PC-3 (cell line): ENCODE results near the gene UNCX.

Experiments used
- EZH2 ChIP-seq: fragments of 300-600 bp; sonication (generic); IDR thresholded peaks from one replicate; pipeline ENCODE4 v1.6.1; 2017; ENCODE audit warnings: antibody characterized with exemption, mild to moderate bottlenecking, low read length; ENCODE audit not compliant: unreplicated experiment
- EZH2phosphoT487 ChIP-seq: fragments of 300-600 bp; sonication (generic); IDR thresholded peaks from 2 replicates; pipeline ENCODE4 v1.6.1; 2018; ENCODE audit warnings: mild to moderate bottlenecking, antibody characterized with exemption, low read length, borderline replicate concordance
- TF ChIP-seq, protein P1 (sequence below): fragments of 300-600 bp; sonication (generic); conservative IDR thresholded peaks from 2 replicates; pipeline ENCODE4 v1.5.1; 2017; ENCODE audit warnings: antibody characterized with exemption, low read depth, mild to moderate bottlenecking, low read length

DNA sequence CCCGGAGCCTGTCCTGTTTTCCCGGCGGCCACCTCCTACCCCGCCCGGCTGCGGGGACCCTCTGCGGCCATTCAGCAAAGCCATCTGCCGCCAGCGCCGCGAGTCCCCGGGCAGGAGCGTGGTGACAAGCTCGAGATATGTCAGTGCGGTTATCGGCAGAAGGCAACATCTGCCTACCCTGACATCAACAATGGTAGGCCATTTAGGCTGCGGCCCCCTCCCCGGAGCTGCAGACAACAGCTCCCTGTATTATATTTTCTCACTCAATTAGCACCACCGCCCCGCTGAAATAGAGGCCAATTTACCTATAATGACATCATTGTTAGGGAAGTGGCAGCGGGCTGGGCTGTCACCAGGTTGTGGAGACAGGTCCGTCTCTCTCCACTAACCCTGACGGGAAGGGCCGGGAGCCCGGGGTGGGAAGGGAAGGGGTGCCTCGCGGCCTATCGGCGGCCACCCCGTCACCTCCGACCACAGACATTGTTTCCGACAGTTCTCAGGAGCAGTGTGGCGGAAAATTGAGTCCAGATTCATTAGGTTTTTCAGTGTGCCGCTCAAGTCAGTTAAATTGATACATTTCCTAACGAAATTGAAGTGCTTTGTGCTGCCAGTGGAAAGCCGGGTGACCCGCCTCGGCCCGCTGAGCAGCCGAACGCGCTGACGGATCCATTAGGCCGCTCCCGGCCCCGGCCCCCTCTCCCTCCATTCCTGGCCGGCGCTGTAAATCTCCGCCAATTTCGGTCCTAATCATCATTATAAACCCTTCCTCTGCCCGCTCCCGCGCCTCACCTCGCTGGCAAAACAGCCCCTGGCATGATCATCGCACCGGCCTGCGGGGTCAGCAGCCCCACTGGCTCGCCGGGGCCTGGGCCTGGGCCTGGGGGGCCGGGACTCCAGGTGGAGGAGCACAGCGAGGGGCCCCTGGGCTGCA is 43.0 kb downstream of the UNCX start:
- TF ChIP-seq, protein P1, sequence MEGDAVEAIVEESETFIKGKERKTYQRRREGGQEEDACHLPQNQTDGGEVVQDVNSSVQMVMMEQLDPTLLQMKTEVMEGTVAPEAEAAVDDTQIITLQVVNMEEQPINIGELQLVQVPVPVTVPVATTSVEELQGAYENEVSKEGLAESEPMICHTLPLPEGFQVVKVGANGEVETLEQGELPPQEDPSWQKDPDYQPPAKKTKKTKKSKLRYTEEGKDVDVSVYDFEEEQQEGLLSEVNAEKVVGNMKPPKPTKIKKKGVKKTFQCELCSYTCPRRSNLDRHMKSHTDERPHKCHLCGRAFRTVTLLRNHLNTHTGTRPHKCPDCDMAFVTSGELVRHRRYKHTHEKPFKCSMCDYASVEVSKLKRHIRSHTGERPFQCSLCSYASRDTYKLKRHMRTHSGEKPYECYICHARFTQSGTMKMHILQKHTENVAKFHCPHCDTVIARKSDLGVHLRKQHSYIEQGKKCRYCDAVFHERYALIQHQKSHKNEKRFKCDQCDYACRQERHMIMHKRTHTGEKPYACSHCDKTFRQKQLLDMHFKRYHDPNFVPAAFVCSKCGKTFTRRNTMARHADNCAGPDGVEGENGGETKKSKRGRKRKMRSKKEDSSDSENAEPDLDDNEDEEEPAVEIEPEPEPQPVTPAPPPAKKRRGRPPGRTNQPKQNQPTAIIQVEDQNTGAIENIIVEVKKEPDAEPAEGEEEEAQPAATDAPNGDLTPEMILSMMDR: no peak
- TF ChIP-seq EZH2 (no peak), EZH2phosphoT487 (no peak)
